GM19099 (cell line): ENCODE data around the gene SYT7.

Source experiments
- POLR2A ChIP-seq: IDR thresholded peaks from 3 replicates; pipeline ENCODE4 v1.6.1; 2011; ENCODE audit warnings: low read depth; ENCODE audit not compliant: insufficient read length; ENCODE audit errors: extremely low read depth

SYT7 gene

GRCh38 chr11:61499816-61500491 lies 80.9 kb downstream of the SYT7 start:
- TF ChIP-seq POLR2A, result no peak

- TF ChIP-seq POLR2A, result no peak
Observed at GRCh38 chr11:61498767-61499341, 82.0 kb downstream of the SYT7 start.

- no peak for TF ChIP-seq POLR2A
Observed at GRCh38 chr11:61497876-61498275, 83.0 kb downstream of the SYT7 start.

- no peak for TF ChIP-seq POLR2A
Observed at GRCh38 chr11:61497473-61497872, 83.4 kb downstream of the SYT7 start.

DNA sequence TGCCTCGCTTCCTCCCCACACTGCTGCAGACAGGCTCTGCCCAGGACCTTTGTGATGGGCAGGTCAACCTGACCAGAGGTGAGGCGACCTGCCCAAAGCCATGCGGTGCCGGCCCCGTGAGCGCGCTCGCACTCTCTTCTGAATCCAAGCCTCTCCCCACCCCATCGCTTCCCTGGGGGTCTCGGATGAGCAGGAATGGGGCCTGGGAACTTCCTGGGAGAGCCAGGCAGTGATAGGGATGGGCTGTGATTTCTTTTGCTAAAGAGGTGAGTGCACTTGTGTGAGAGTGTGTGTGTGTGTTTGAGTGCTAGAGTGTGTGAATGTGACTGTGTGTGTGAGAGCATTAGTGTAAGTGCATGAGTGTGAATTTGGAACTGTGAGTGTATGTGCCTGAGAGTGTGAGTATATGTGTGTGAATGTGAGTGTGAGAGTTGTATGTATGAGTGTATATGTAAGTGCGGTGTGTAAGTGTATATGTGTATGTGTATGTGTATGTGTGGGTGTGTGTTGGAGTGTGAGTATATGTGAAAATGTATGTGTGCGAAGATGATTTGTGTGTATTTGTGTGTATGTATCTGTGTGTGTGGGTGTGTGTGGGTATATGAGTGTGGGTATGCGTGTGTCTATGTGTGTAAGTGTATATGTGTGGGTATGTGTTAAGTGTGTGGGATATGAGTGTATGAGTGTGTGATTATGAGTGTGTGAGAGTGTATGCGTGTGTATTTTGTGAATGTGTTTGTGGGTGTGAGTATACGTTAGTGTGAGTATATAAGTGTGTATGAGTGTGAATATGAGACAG lies 84.1 kb downstream of the SYT7 start:
- no peak for TF ChIP-seq POLR2A

GRCh38 chr11:61495801-61496601 lies 84.9 kb downstream of the SYT7 start:
- no peak for TF ChIP-seq POLR2A

GRCh38 chr11:61494381-61494961 lies 86.4 kb downstream of the SYT7 start:
- TF ChIP-seq POLR2A, result no peak

- no peak for TF ChIP-seq POLR2A
Observed at GRCh38 chr11:61491736-61492395, 89.0 kb downstream of the SYT7 start.

DNA sequence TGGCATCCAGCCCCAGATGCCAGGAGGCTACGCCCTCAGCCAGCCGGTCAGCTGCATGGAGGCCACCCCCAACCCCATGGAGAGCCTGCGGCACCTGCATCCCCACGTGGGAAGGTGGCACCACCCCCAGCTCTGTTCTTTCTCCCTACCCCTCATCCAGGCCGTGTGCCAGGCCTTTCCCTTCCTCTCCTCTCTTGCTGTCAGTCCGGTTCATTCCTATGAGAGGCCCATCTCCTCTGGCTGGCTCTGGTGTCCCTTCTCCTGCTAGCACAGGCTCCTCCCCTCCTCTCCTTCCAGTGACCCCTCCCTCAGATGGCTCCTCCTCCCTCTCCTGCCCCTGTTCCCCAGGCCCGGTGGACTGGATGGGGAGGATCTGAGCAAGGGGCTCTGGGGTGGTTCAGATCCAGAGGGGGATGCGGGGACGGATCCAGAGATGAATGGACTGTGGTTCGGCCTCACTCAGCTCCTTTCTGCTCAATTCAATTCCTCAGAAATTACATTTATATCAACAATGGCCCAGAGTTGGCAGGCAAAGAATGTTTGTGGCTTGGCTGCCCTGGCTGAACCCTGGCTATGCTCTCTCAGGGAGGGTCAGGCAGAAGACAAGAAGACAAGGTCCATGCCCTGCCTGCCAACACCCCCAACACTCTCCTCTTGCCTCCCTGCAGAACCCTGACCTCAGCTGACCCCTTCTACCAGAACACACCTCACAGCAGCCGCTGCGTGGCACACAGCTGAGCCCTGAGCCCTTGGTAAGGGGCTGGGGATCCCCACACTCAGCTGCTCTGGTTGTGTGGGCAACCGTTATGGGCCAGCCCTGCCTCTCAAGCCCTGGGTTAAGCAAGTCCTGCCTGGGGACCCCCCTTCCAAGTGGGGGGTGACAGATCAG lies 90.8 kb downstream of the SYT7 start:
- no peak for TF ChIP-seq POLR2A

DNA sequence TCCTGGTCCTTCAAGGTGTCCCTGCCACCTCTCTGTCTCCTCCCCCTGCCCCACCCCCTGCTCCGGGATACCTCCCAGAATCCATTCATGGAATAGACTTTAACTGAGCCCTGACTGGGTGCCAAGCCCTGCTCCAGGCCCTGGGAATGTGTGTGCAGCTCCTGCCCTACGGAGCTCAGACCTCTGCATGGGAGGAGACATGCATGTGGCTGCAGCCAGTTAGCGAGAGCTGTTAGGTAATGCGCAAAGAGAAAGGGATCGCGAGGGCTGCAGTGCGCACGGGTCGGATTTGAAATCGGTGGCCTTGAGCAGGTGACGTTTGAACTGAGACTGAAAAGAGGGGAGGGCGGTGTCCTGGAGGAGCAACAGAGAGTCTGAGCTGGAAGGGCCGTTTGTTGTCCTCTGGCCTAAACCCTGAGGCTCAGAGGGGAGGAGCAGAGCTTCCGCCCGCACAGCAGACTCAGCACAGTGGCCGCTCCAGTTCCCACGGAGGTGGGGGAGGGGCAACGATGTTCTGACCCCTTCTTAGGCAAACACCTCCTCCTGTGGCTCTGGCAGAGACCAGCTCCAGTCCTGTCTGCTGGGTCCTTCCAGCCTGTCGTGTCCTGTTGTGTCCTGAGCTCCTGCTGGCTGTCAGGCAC lies 92.1 kb downstream of the SYT7 start:
- no peak for TF ChIP-seq POLR2A

GRCh38 chr11:61487342-61488025 lies 93.4 kb downstream of the SYT7 start:
- TF ChIP-seq POLR2A, result no peak

DNA sequence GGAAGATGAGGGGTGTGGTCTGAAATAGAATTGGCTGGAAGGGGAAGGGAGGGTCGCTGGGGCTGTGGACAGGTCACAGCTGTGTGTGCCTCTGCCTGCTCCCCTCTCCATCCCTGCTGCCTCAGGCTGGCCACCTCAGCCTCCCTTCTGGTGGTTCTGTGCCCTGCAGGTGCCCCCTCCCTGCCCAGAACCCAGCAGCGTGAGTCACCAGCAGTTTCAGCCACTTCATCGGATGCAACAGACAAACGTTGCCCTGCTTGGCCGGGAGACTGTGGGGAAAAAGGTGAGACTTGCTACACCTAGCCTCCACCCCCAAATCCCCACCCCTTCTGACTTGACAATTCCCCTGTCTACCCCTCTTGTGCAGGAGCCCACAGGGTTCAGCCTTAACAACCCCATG lies 94.1 kb downstream of the SYT7 start:
- no peak for TF ChIP-seq POLR2A
